HCT116 (cell line): ENCODE measurements around the gene BAG2. TPM values are rescaled to one million over a fixed set of nuclear protein-coding genes. Genes with fewer than 3 reads are reported as not detected.

Experiments used
- ATAC-seq: fragments of 200-7000 bp; cut with Tn5 transposase; 2 replicates; pipeline ENCODE4 v1.9.1; 2020; ENCODE audit warnings: mild to moderate bottlenecking, moderate library complexity
- BruUV-seq: library from RNA; stranded (reverse); fragments of 400-500 nt; replicated peaks from 2 replicates; lab custom pipeline; 2021; lab: Mats Ljungman, UMichigan
- CTCF ChIA-PET: fragments of 300-600 bp; sonication (Branson Sonifier 250); formaldehyde crosslinking; loops from one replicate; lab custom pipeline; 2021; ENCODE audit warnings: antibody characterized with exemption; lab: Charles Lee
- POLR2A ChIA-PET: fragments of 300-600, 350-600 bp; sonication (Branson Sonifier 250); formaldehyde crosslinking; loops from one replicate; lab custom pipeline; 2021; ENCODE audit warnings: antibody characterized with exemption; lab: Charles Lee
- RAD21 ChIA-PET, 2 experiments: fragments of 300-600 bp; sonication (Branson Sonifier 250); formaldehyde crosslinking; loops; one replicate each; lab custom pipeline; 2023; ENCODE audit warnings: low total read pairs in 2 of 2; ENCODE audit not compliant: uncharacterized antibody in 2 of 2, unreplicated experiment in 2 of 2, low non-redundant PET in 1 of 2; lab: Charles Lee
- DNase-seq: peaks from one replicate; pipeline ENCODE4 v3.0.0-alpha.2; 2010; ENCODE audit warnings: low read depth, low spot score
- H2AFZ ChIP-seq: fragments of 200-600 bp; shearing (Covaris generic), sonication (generic); 2 replicates; pipeline ENCODE4 v1.6.1; 2017; ENCODE audit warnings: low read depth, mixed run types, mixed read lengths, antibody characterized with exemption, low read length; ENCODE audit not compliant: poor library complexity, severe bottlenecking
- H3K27ac ChIP-seq: 2 replicates; pipeline ENCODE4 v1.5.1; 2012; ENCODE audit warnings: low read depth, low read length
- H3K27me3 ChIP-seq: fragments of 200-600 bp; sonication (generic); 2 replicates; pipeline ENCODE4 v1.6.1; 2016; ENCODE audit warnings: mixed run types, low read length, mixed read lengths; ENCODE audit not compliant: insufficient read depth
- H3K36me3 ChIP-seq, 2 experiments: fragments of 200-500 bp in 1 of 2; fragments of 200-600 bp in 1 of 2; sonication (Bioruptor generic) in 1 of 2; sonication (generic) in 1 of 2; 2 replicates each; pipeline versions ENCODE4 v1.5.1 to v1.6.1; 2014 to 2016; ENCODE audit warnings: low read length in 2 of 2, inconsistent platforms in 1 of 2, mixed read lengths in 1 of 2, mixed run types in 1 of 2; ENCODE audit not compliant: insufficient read depth in 2 of 2, control insufficient read depth in 1 of 2
- H3K4me1 ChIP-seq, 2 experiments: fragments of 200-600 bp in 1 of 2; sonication (generic) in 1 of 2; 2 replicates each; pipeline versions ENCODE4 v1.5.1 to v1.6.1; 2012 to 2017; ENCODE audit warnings: low read length in 2 of 2, inconsistent platforms in 1 of 2, mild to moderate bottlenecking in 1 of 2, mixed read lengths in 1 of 2, mixed run types in 1 of 2, moderate library complexity in 1 of 2; ENCODE audit not compliant: insufficient read depth in 2 of 2, control insufficient read depth in 1 of 2
- H3K4me2 ChIP-seq: fragments of 200-600 bp; sonication (generic); 2 replicates; pipeline ENCODE4 v1.6.1; 2017; ENCODE audit warnings: mixed run types, low read length, mixed read lengths
- H3K4me3 ChIP-seq, 2 experiments: fragments of 200-600 bp in 1 of 2; sonication (generic) in 1 of 2; replicated peaks in 1 of 2; 2 replicates each; pipeline ENCODE4 v1.5.1; 2011 to 2016; ENCODE audit warnings: low read length in 2 of 2, control low read depth in 1 of 2, low read depth in 1 of 2, mild to moderate bottlenecking in 1 of 2, mixed read lengths in 1 of 2, mixed run types in 1 of 2
- H3K79me2 ChIP-seq: fragments of 200-600 bp; sonication (generic); 2 replicates; pipeline ENCODE4 v1.6.1; 2017; ENCODE audit warnings: mild to moderate bottlenecking, mixed run types, low read length, moderate library complexity, mixed read lengths; ENCODE audit not compliant: insufficient read depth
- H3K9ac ChIP-seq: fragments of 200-600 bp; sonication (generic); 2 replicates; pipeline ENCODE4 v1.6.1; 2016; ENCODE audit warnings: low read length, mixed read lengths
- H3K9me2 ChIP-seq: fragments of 200-600 bp; sonication (generic), shearing (Covaris generic); 2 replicates; pipeline ENCODE4 v1.6.1; 2017; ENCODE audit warnings: mixed run types, mild to moderate bottlenecking, moderate library complexity; ENCODE audit not compliant: insufficient read depth
- H3K9me3 ChIP-seq, 2 experiments: fragments of 200-500 bp in 1 of 2; fragments of 200-600 bp in 1 of 2; sonication (Bioruptor generic) in 1 of 2; sonication (generic) in 1 of 2; 2 replicates each; pipeline ENCODE4 v1.6.1; 2014 to 2017; ENCODE audit warnings: low read length in 2 of 2, mixed read lengths in 2 of 2, inconsistent platforms in 1 of 2, low read depth in 1 of 2, mild to moderate bottlenecking in 1 of 2, mixed run types in 1 of 2, moderate library complexity in 1 of 2; ENCODE audit not compliant: control insufficient read depth in 1 of 2, insufficient read depth in 1 of 2
- H4K20me1 ChIP-seq: fragments of 200-600 bp; sonication (generic), shearing (Covaris generic); 2 replicates; pipeline ENCODE4 v1.6.1; 2017; ENCODE audit warnings: mixed run types, mild to moderate bottlenecking, moderate library complexity; ENCODE audit not compliant: insufficient read depth
- ATF3 ChIP-seq: IDR thresholded peaks from 2 replicates; pipeline ENCODE4 v1.6.1; 2012
- CTCF ChIP-seq, 3 experiments: fragments of 200-600 bp in 1 of 3; sonication (generic) in 1 of 3; IDR thresholded peaks in 2 of 3; conservative IDR thresholded peaks in 1 of 3; 2 replicates each; pipeline ENCODE4 v1.5.1; 2012 to 2017; ENCODE audit warnings: low read depth in 2 of 3, low read length in 2 of 3, antibody characterized with exemption in 1 of 3, borderline replicate concordance in 1 of 3, control low read depth in 1 of 3, mild to moderate bottlenecking in 1 of 3, mixed read lengths in 1 of 3, mixed run types in 1 of 3, moderate library complexity in 1 of 3; ENCODE audit not compliant: insufficient read depth in 1 of 3
- EGR1 ChIP-seq: IDR thresholded peaks from 2 replicates; pipeline ENCODE4 v1.6.1; 2012; ENCODE audit warnings: low read depth
- FOSL1 ChIP-seq: IDR thresholded peaks from 2 replicates; pipeline ENCODE4 v1.6.1; 2012; ENCODE audit warnings: low read depth
- JUND ChIP-seq: IDR thresholded peaks from 2 replicates; pipeline ENCODE4 v1.6.1; 2012
- MAX ChIP-seq: IDR thresholded peaks from 2 replicates; pipeline ENCODE4 v1.6.1; 2012
- POLR2AphosphoS5 ChIP-seq: IDR thresholded peaks from 2 replicates; pipeline ENCODE4 v1.6.1; 2011; ENCODE audit warnings: mild to moderate bottlenecking, low read depth, low read length, moderate library complexity
- RAD21 ChIP-seq: IDR thresholded peaks from 2 replicates; pipeline ENCODE4 v1.6.1; 2012; ENCODE audit warnings: low read depth, mild to moderate bottlenecking
- REST ChIP-seq: IDR thresholded peaks from 2 replicates; pipeline ENCODE4 v1.6.1; 2012; ENCODE audit warnings: low read depth
- SIN3A ChIP-seq: IDR thresholded peaks from 2 replicates; pipeline ENCODE4 v1.6.1; 2012; ENCODE audit warnings: low read depth
- YY1 ChIP-seq: IDR thresholded peaks from 2 replicates; pipeline ENCODE4 v1.6.1; 2011; ENCODE audit warnings: low read length, low read depth, moderate library complexity, mild to moderate bottlenecking; ENCODE audit not compliant: insufficient replicate concordance; ENCODE audit errors: extremely low read depth
- ZBTB33 ChIP-seq: IDR thresholded peaks from 2 replicates; pipeline ENCODE4 v1.6.1; 2011; ENCODE audit warnings: mild to moderate bottlenecking, low read length, moderate library complexity; ENCODE audit not compliant: insufficient replicate concordance; ENCODE audit errors: extremely low read depth
- ZFX ChIP-seq: fragments of 450-650 bp; IDR thresholded peaks from 2 replicates; pipeline ENCODE4 v1.6.1; 2017
- intact Hi-C: fragments of 100-400 bp; cut with micrococcal nuclease; formaldehyde crosslinking; loops from 2 replicates; pipeline ENCODE4 v1.10.0; 2022
- total RNA-seq: library from RNA; stranded (reverse); gene quantifications from one replicate; pipeline ENCODE4 v1.2.1, GENCODE V29; 2021; ENCODE audit not compliant: unreplicated experiment

The BAG2 gene
- total RNA-seq, 1 experiment from 2014 or later = 13.5 TPM

- no peak overlapping the region for H3K4me2 ChIP-seq
- intact Hi-C loops = no loop called here
- H3K9me2 ChIP-seq = no peaks in the 10 kb centered on the region
- RAD21 ChIA-PET = no interaction called here
- ATAC-seq (no peak), DNase-seq (no peak)
- H3K9me3 ChIP-seq = no peaks in the 10 kb centered on the region
- CTCF ChIA-PET = no interaction called here
- H3K9ac ChIP-seq = no peak overlapping the region
- POLR2A ChIA-PET = no interaction called here
- no peaks in the 10 kb centered on the region for H3K79me2 ChIP-seq
- TF ChIP-seq POLR2AphosphoS5 = no peak
- TF ChIP-seq MAX = no peak
- no peak for TF ChIP-seq FOSL1
- no peak for TF ChIP-seq CTCF (IDR thresholded peaks at IDR 0.05 in 2 of 3, conservative IDR thresholded peaks at IDR 0.05 in 1 of 3; ENCODE audit: borderline replicate concordance in 1 of 3, insufficient read depth in 1 of 3, low read depth in 2 of 3, low read length in 2 of 3)
- no peak for TF ChIP-seq EGR1
- TF ChIP-seq SIN3A = no peak
- TF ChIP-seq REST = no peak
- no peak for TF ChIP-seq ZBTB33
- TF ChIP-seq YY1 = no peak
- TF ChIP-seq RAD21 = no peak
- TF ChIP-seq JUND = no peak
- no peak for TF ChIP-seq ZFX
- no peak for TF ChIP-seq ATF3
- H3K4me3 ChIP-seq = no peak overlapping the region
- H3K36me3 ChIP-seq = peaks cover 8 to 9% of the 10 kb centered on the region in 2 experiments; a peak in 3 of 4 replicates
- BruUV-seq = no TSS peak
- H2AFZ ChIP-seq = no peak overlapping the region
- H4K20me1 ChIP-seq = no peaks in the 10 kb centered on the region
- H3K27me3 ChIP-seq = no peaks in the 10 kb centered on the region
- H3K27ac ChIP-seq = no peak overlapping the region
- no peaks in the 10 kb centered on the region for H3K4me1 ChIP-seq
Observed at GRCh38 chr6:57138026-57138425, 34.1 kb upstream of the BAG2 start.
